NT2/D1 (cell line): ENCODE data around the gene DPP8.

Source experiments
- SUZ12 ChIP-seq: IDR thresholded peaks from 2 replicates; pipeline ENCODE4 v1.6.1; 2011; ENCODE audit not compliant: insufficient read length, insufficient read depth; ENCODE audit errors: extremely low read depth
- ZNF274 ChIP-seq: IDR thresholded peaks from 2 replicates; pipeline ENCODE4 v1.6.1; 2011; ENCODE audit warnings: mild to moderate bottlenecking, low read depth, low read length

- TF ChIP-seq ZNF274 (no peak), SUZ12 (no peak)
These were observed 23.8 kb upstream of the DPP8 start for GRCh38 chr15:65541231-65541820.
